HepG2 (cell line): ENCODE data around the gene ADARB2. TPM values are rescaled to one million over a fixed set of nuclear protein-coding genes. Genes with fewer than 3 reads are reported as not detected.

ENCODE experiments used
- ATAC-seq: fragments of 200-7000 bp; cut with Tn5 transposase; 3 replicates; pipeline ENCODE4 v1.9.1; 2020; ENCODE audit warnings: mild to moderate bottlenecking, moderate library complexity
- BruUV-seq: library from RNA; stranded (reverse); fragments of 400-500 nt; replicated peaks from 2 replicates; lab custom pipeline; 2021; lab: Mats Ljungman, UMichigan
- CTCF ChIA-PET: fragments of 300-600 bp; formaldehyde crosslinking; extraction: SDS; loops from one replicate; lab custom pipeline; 2021; ENCODE audit warnings: low total read pairs, inconsistent platforms, low intra/inter-chr PET ratio; lab: Yijun Ruan, JAX
- POLR2A ChIA-PET: fragments of 350-600 bp; sonication (Branson Sonifier 250); formaldehyde crosslinking; loops from one replicate; lab custom pipeline; 2020; ENCODE audit warnings: antibody characterized with exemption, inconsistent platforms; lab: Yijun Ruan, JAX
- DNase-seq: peaks from one replicate; pipeline ENCODE4 v3.0.0-alpha.2; 2015; ENCODE audit warnings: low spot score
- FAIRE-seq: peaks from 3 replicates; lab custom pipeline; 2011; peaks lifted over from hg19 to GRCh38; lab: Jason Lieb, UNC
- H2AFZ ChIP-seq: one replicate; pipeline ENCODE4 v1.6.1; 2011; ENCODE audit warnings: low read length, inconsistent platforms
- H3K27ac ChIP-seq: fragments of 300-600 bp; 3 replicates; pipeline ENCODE4 v1.8.0; 2011; ENCODE audit warnings: mixed run types, mild to moderate bottlenecking, mixed read lengths, low read length, inconsistent platforms; ENCODE audit not compliant: insufficient read depth; ENCODE audit errors: extremely low read length
- H3K27me3 ChIP-seq, 2 experiments: fragments of 200-600 bp in 1 of 2; 2 replicates in 1 of 2; 3 replicates in 1 of 2; pipeline versions ENCODE4 v1.6.0 to v1.8.0; 2011; ENCODE audit warnings: low read length in 2 of 2, mild to moderate bottlenecking in 2 of 2, moderate library complexity in 2 of 2, inconsistent platforms in 1 of 2; ENCODE audit not compliant: insufficient read depth in 2 of 2, control insufficient read depth in 1 of 2
- H3K36me3 ChIP-seq, 2 experiments: fragments of 200-600 bp in 1 of 2; replicated peaks in 1 of 2; 2 replicates in 1 of 2; 3 replicates in 1 of 2; pipeline versions ENCODE4 v1.5.1 to v1.8.0; 2011; ENCODE audit warnings: low read length in 2 of 2, inconsistent platforms in 1 of 2; ENCODE audit not compliant: insufficient read depth in 2 of 2, control insufficient read depth in 1 of 2
- H3K4me1 ChIP-seq: 2 replicates; pipeline ENCODE4 v1.5.1; 2012; ENCODE audit warnings: low read length, inconsistent platforms; ENCODE audit not compliant: insufficient read depth
- H3K4me2 ChIP-seq: 2 replicates; pipeline ENCODE4 v1.6.0; 2011; ENCODE audit warnings: low read depth, low read length, inconsistent platforms
- H3K4me3 ChIP-seq, 3 experiments: fragments of 200-600 bp in 1 of 3; sonication (generic), shearing (Covaris generic) in 1 of 3; replicated peaks in 1 of 3; 2 replicates each; pipeline ENCODE4 v1.5.1; 2011 to 2016; ENCODE audit warnings: low read length in 3 of 3, inconsistent platforms in 2 of 3, low read depth in 2 of 3, mild to moderate bottlenecking in 2 of 3, control low read depth in 1 of 3, mixed read lengths in 1 of 3; ENCODE audit not compliant: insufficient read depth in 1 of 3
- H3K79me2 ChIP-seq: one replicate; pipeline ENCODE4 v1.6.1; 2011; ENCODE audit warnings: low read length, inconsistent platforms; ENCODE audit not compliant: insufficient read depth
- H3K9ac ChIP-seq: 2 replicates; pipeline ENCODE4 v1.6.0; 2011; ENCODE audit warnings: mild to moderate bottlenecking, low read depth, low read length, inconsistent platforms; ENCODE audit not compliant: insufficient read depth
- H3K9me3 ChIP-seq: 2 replicates; pipeline ENCODE4 v1.5.1; 2012; ENCODE audit warnings: mild to moderate bottlenecking, low read length
- H4K20me1 ChIP-seq: 2 replicates; pipeline ENCODE4 v1.6.0; 2011; ENCODE audit warnings: inconsistent platforms, mild to moderate bottlenecking, low read length, moderate library complexity; ENCODE audit not compliant: insufficient read depth
- ATF7 ChIP-seq, 2 experiments: fragments of 450-650 bp in 1 of 2; sonication (generic) in 1 of 2; formaldehyde crosslinking in 1 of 2; IDR thresholded peaks; 2 replicates each; pipeline versions ENCODE4 v1.4.0 to v1.6.1; 2016 to 2020; ENCODE audit warnings: antibody characterized with exemption in 1 of 2, mild to moderate bottlenecking in 1 of 2, missing genetic modification reagents in 1 of 2
- CREB1 ChIP-seq, 2 experiments: fragments of 450-650 bp in 1 of 2; IDR thresholded peaks; 2 replicates each; pipeline ENCODE4 v1.6.1; 2016 to 2017; ENCODE audit warnings: control low read depth in 1 of 2, mild to moderate bottlenecking in 1 of 2, missing compliant biosample characterization in 1 of 2, missing genetic modification characterization in 1 of 2
- MLX ChIP-seq: IDR thresholded peaks from 2 replicates; pipeline ENCODE4 v1.6.1; 2016
- TFE3 ChIP-seq: IDR thresholded peaks from 2 replicates; pipeline ENCODE4 v1.6.1; 2016
- ZBTB44 ChIP-seq: sonication (generic); formaldehyde crosslinking; IDR thresholded peaks from 2 replicates; pipeline ENCODE4 v1.4.0; 2020; ENCODE audit warnings: missing genetic modification reagents
- WGBS: methylation state at CpG from one replicate; pipeline ENCODE4 v1.1.6; 2017; ENCODE audit warnings: low lambda C conversion rate; 5-methylcytosine and 5-hydroxymethylcytosine counted together
- in situ Hi-C: cut with HindIII; loops from 2 replicates; pipeline ENCODE4 v1.10.0; 2017; ENCODE audit warnings: low pct_unique_long_range_greater_than_20kb; ENCODE audit not compliant: extremely low pct_ligation_motif_present
- intact Hi-C: fragments of 100-400 bp; cut with micrococcal nuclease; formaldehyde crosslinking; loops from one replicate; pipeline ENCODE4 v1.10.0; 2022; ENCODE audit not compliant: unreplicated experiment
- polyA plus RNA-seq, 8 experiments: library from polyadenylated mRNA; depleted of rRNA in 3 of 8; stranded (reverse) in 7 of 8; unstranded in 1 of 8; fragments of >200 nt; fragmentation: Illumina TruSeq in 4 of 8; extraction: Trizol in 4 of 8; gene quantifications; 2 replicates each; pipeline versions ENCODE4 v1.2.1 to v1.2.3, GENCODE V29; 2011 to 2016; ENCODE audit warnings: low read depth in 4 of 8, missing spikeins in 1 of 8, mixed read lengths in 1 of 8; ENCODE audit not compliant: insufficient read depth in 1 of 8
- total RNA-seq, 5 experiments: library from RNA; depleted of rRNA; stranded (reverse); fragments of >200 nt; fragmentation: Illumina TruSeq; extraction: Trizol; gene quantifications; 2 replicates each; pipeline ENCODE4 v1.2.3, GENCODE V29; 2016; ENCODE audit warnings: low read depth in 1 of 5

The ADARB2 gene
- total and polyA plus RNA-seq, 2 of the 13 experiments (the other 11 are each of a cell fraction or from before 2014, with no cell fraction given) = not detected

GRCh38 chr10:1577945-1578344 is 159.4 kb downstream of the ADARB2 start (continued):
- TF ChIP-seq ZBTB44 = no peak

- WGBS = no CpG with 5 or more reads among the region's 9 CpGs
- FAIRE-seq (no peak), DNase-seq (no peak), ATAC-seq (no peak)
- TF ChIP-seq ATF7 (IDR thresholded peaks at IDR 0.05) (peak; percentile 78), ATF7 (CRISPR knock-in tag; IDR thresholded peaks at IDR 0.05) (no peak), CREB1 (IDR thresholded peaks at IDR 0.05) (peak; percentile 81), CREB1 (CRISPR knock-in tag; IDR thresholded peaks at IDR 0.05) (no peak), TFE3 (CRISPR knock-in tag) (no peak), MLX (CRISPR knock-in tag) (no peak)
- POLR2A ChIA-PET = no interaction called here
- Histone ChIP-seq H3K9ac (no peak overlapping the region), H3K36me3 (no peaks in the 10 kb centered on the region), H4K20me1 (no peaks in the 10 kb centered on the region), H3K4me2 (no peak overlapping the region), H3K4me1 (no peaks in the 10 kb centered on the region), H3K9me3 (no peaks in the 10 kb centered on the region), H3K27me3 (peaks cover 9 to 47% of the 10 kb centered on the region in 2 experiments), H3K79me2 (no peaks in the 10 kb centered on the region), H2AFZ (no peak overlapping the region), H3K27ac (no peak overlapping the region), H3K4me3 (no peak overlapping the region)
- in situ Hi-C loops (no loop called here), intact Hi-C loops (no loop called here)
- no TSS peak for BruUV-seq
- CTCF ChIA-PET = no interaction called here
Measured at GRCh38 chr10:1577373-1577770, 160.0 kb downstream of the ADARB2 start.
